Esophagus (tissue), 2 donors: ENCODE results near the gene PBOV1. TPM values are rescaled to one million over a fixed set of nuclear protein-coding genes. Genes with fewer than 3 reads are reported as not detected.

Source experiments
- H3K27ac ChIP-seq, 2 donors: one replicate each; pipeline ENCODE4 v1.5.1; 2013; ENCODE audit warnings: low read depth in 2 of 2, mild to moderate bottlenecking in 2 of 2, inconsistent platforms in 1 of 2, low read length in 1 of 2, moderate library complexity in 1 of 2
- H3K27me3 ChIP-seq, 2 donors: one replicate each; pipeline ENCODE4 v1.6.1; 2013; ENCODE audit warnings: low read length in 2 of 2, control low read depth in 1 of 2, mild to moderate bottlenecking in 1 of 2; ENCODE audit not compliant: insufficient read depth in 2 of 2, control insufficient read depth in 1 of 2
- H3K36me3 ChIP-seq, 2 donors: one replicate each; pipeline ENCODE4 v1.6.1; 2013; ENCODE audit warnings: low read length in 1 of 2; ENCODE audit not compliant: control insufficient read depth in 2 of 2, insufficient read depth in 2 of 2
- H3K4me1 ChIP-seq, 2 donors: one replicate each; pipeline ENCODE4 v1.6.1; 2013; ENCODE audit warnings: low read length in 1 of 2; ENCODE audit not compliant: control insufficient read depth in 2 of 2, insufficient read depth in 2 of 2
- H3K4me3 ChIP-seq, 2 donors: one replicate each; pipeline ENCODE4 v1.5.1; 2013; ENCODE audit warnings: low read length in 2 of 2, mild to moderate bottlenecking in 2 of 2, low read depth in 1 of 2, moderate library complexity in 1 of 2
- H3K9me3 ChIP-seq, 2 donors: one replicate each; pipeline ENCODE4 v1.6.1; 2013; ENCODE audit warnings: mild to moderate bottlenecking in 2 of 2, low read depth in 1 of 2, low read length in 1 of 2, moderate library complexity in 1 of 2; ENCODE audit not compliant: control insufficient read depth in 2 of 2, insufficient read depth in 1 of 2
- WGBS, 2 donors: extraction: QIAGEN DNeasy Blood & Tissue Kit; methylation state at CpG; one replicate each; pipeline ENCODE4 v1.1.7; 2013; 5-methylcytosine and 5-hydroxymethylcytosine counted together
- polyA plus RNA-seq, 2 donors: library from polyadenylated mRNA; stranded (reverse); fragments of 200-250 nt; gene quantifications; one replicate each; pipeline ENCODE4 v1.2.3, GENCODE V29; 2013
- donor health status: healthy with polysubstance abuse.
- donor health status: Bipolar disorder and iron deficiency.

Gene PBOV1
- polyA plus RNA-seq, 2 donors, result not detected

GRCh38 chr6:138176652-138177232, 41.5 kb downstream of the PBOV1 start:
- Histone ChIP-seq H3K4me1 (no peaks in the 10 kb centered on the region), H3K27ac (no peak overlapping the region), H3K9me3 (peaks cover 0 to 2% of the 10 kb centered on the region in 2 donors), H3K4me3 (no peak overlapping the region), H3K36me3 (no peaks in the 10 kb centered on the region), H3K27me3 (no peaks in the 10 kb centered on the region)
- WGBS, 2 donors, result 92 to 95% methylated on average over 2 of the region's 2 CpGs

DNA sequence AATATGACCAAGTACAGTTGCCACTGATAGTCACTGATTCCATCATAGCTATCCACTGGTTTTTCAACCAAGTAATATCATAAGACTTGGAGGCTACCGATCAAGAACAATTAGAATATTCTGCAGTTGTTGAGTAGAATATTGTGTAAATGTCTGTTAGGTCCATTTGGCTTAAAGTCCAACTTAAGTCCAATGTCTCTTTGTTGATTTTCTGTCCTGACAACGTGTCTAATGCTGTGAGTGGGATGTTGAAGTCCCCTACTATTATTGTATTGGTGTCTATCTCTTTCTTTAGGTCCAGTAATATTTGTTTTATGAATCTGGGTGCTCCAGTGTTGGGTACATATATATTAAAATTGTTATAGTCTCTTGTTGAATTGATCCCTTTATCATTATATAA, 42.7 kb downstream of the PBOV1 start:
- 86 to 87% methylated on average over 2 of the region's 2 CpGs for WGBS, 2 donors
- Histone ChIP-seq H3K9me3 (peaks cover 0 to 2% of the 10 kb centered on the region in 2 donors), H3K4me3 (no peak overlapping the region), H3K36me3 (no peaks in the 10 kb centered on the region), H3K4me1 (no peaks in the 10 kb centered on the region), H3K27me3 (no peaks in the 10 kb centered on the region), H3K27ac (no peak overlapping the region)

Other genes starting within 250 kb of the PBOV1 start
- 100 to 1,000 TPM; 680 to 740 TPM for gene PERP, start 111.1 kb downstream of the PBOV1 start, polyA plus RNA-seq
- gene ARFGEF3, start 56.6 kb downstream of the PBOV1 start, polyA plus RNA-seq, result under 1 TPM; 0.15 to 0.20 TPM
- gene SMIM28, start 159.4 kb upstream of the PBOV1 start, polyA plus RNA-seq, result not detected
- 10 to 100 TPM; 66.4 to 70.5 TPM for gene HEBP2, start 185.7 kb upstream of the PBOV1 start, polyA plus RNA-seq